Hepatic stellate cell (primary cell): ENCODE measurements around the gene SLC38A11.

ENCODE experiments used
- DNase-seq: peaks from one replicate; pipeline ENCODE4 v3.0.0; 2011; ENCODE audit warnings: low spot score

The SLC38A11 gene

DNA sequence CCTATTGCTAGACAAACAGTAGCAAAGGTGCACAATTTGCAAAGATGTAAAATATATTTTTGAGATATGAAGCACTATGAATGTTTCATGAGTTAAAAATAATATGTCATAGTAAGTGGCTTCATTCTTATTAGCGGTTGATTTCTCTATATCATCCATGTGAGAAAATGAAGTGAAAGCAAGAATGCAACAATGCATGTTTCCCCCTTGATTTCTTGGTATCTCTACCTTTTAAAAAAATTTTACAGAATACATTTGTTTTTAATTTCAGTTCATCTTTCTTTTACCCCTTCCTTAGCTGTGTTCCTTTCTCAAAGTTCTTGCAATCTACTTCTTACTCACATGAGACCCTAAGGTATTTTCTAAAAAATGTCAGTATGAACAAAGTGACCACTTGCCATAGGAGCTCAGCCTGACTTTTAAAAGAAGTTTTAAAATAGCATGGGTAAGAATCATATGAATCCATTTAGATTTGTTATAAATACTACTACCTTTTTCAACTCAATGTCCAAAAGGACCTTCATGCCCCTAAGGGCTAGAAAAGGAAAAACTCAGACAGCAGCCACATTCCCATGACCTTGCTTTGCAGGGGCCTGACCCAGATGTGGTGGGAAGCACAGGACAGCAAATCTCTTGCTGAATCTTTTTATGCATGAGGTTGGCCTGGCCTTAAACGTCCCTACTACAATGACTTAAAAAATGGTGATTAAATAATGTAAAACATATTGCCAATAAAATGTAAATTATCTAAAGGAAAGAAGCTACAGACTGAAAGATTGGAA lies 14.8 kb upstream of the SLC38A11 start:
- no peak for DNase-seq

DNA sequence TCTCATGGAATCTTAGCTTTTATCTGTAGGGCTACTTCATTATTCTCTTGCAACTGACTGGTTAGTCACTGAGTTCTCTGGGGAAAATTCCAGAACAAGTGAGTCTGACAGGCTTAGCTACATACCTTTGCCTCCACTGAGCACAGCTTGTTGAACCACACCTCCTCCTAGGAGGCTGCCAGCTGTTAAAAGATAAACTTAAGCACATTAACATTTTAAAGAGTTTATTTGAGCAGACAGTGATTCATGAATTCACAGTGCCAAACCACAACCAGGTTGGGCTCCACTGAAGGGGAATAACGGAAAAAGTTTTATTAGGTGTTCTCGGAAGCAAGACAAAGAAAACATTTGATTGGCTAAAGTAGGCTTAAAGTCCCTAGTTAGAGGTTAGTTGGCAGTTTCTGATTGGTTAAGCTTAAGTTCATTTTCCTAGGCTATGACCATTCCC lies 12.5 kb upstream of the SLC38A11 start:
- DNase-seq: peak; percentile 29

GRCh38 chr2:164967361-164967760 lies 12.0 kb upstream of the SLC38A11 start:
- no peak for DNase-seq

- no peak for DNase-seq
Observed at GRCh38 chr2:164964700-164965099, 9.4 kb upstream of the SLC38A11 start.

DNA sequence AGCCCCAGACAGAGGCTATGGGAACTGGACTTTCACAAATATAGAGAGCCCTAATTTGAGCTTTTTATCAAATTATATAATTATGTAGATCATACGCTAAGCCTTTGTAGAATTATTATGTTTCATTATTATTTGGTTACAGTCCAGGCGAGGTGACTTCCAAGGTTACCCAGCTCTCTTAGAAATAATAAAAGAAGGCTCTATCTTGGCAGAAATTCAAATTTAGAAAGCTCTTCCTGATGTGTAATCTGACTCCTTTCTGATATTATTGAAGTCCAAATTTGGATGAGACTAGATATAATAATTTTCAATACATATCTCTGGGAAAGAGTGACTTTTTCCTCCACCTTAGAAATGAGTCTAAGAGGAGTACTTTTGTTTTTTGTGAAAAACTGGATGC lies 4.8 kb upstream of the SLC38A11 start:
- no peak for DNase-seq

DNA sequence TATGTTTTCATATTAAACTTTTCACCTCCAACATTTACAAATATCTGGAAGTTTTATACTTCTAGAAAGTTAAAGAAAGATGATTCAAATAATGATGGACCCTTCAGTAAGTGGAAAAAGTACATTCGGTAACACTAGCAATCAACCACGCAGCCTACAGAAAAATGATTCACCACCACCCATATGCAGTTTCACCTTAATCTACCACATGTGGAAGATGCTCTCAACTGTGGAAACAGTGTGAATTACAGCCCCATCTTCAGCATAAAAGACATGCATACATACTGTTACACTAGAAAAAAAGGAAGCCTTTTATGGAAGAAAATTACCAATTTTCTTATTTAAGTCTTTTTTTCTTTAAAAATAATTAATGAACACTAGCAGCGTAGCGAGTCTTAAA lies 1.1 kb downstream of the SLC38A11 start:
- DNase-seq: no peak

- no peak for DNase-seq
Observed at GRCh38 chr2:164953279-164953678, 2.0 kb downstream of the SLC38A11 start.

GRCh38 chr2:164952057-164952702 lies 3.1 kb downstream of the SLC38A11 start:
- DNase-seq: no peak

- DNase-seq: no peak
Observed at GRCh38 chr2:164948540-164948939, 6.8 kb downstream of the SLC38A11 start.

DNA sequence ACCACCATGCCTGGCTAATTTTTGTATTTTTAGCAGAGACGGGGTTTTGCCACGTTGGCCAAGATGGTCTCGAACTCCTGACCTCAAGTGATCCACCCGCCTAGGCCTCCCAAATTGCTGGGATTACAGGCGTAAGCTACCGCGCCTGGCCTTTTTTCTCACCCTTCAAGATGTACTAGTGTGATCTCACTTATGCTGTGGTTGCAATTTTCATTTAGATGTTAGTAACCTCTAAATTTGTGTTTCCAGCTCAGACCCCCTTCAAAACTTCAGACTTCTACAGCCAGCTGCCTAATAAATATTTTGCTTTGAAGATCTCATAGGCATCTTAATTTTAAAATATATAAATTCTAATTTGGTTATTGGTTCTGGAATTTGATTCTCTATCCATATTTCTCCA lies 8.0 kb downstream of the SLC38A11 start:
- no peak for DNase-seq

DNA sequence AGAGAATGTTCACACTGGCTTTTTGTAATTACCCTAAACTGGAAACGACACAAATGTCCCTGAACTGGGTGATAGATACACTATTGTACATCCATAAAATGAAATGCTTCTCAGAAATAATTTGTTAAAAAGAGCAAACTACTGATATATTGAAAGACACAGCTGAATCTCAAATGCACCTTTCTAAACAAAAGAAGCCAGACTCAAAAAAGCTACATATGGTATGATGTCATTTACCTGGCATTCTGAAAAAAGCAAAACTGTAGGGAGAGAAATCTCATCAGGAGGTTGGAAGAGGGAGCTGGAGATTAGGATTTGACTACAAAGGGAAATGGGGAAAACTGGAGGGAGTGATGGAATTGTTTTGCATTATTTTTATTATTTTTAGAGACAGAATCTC lies 12.0 kb downstream of the SLC38A11 start:
- DNase-seq: no peak

DNA sequence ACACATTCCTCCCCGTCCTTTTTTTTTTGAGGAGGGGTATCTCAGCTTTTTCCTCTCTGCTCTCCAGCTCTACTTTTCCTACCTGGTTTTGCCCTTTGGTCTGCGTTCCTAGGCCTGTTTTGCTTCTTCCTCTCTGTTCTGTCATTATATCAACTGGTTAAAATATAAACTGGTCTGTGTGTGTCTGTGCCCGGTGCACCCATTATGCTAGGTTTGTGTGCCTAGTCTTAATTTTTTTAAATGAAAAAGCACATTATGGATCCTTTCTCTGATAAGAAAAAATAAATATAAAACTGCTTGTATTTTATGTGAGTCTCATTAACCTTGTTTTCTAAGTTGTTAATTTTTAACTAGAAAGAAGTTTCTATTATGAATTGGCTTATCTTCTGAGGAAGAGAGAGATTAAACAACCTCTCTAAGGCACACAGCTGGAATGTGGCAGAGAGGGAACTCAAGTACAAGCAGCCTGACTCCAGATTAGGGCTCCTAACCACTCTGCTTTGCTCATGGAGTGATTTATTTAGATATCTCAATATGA lies 17.4 kb downstream of the SLC38A11 start:
- no peak for DNase-seq

DNA sequence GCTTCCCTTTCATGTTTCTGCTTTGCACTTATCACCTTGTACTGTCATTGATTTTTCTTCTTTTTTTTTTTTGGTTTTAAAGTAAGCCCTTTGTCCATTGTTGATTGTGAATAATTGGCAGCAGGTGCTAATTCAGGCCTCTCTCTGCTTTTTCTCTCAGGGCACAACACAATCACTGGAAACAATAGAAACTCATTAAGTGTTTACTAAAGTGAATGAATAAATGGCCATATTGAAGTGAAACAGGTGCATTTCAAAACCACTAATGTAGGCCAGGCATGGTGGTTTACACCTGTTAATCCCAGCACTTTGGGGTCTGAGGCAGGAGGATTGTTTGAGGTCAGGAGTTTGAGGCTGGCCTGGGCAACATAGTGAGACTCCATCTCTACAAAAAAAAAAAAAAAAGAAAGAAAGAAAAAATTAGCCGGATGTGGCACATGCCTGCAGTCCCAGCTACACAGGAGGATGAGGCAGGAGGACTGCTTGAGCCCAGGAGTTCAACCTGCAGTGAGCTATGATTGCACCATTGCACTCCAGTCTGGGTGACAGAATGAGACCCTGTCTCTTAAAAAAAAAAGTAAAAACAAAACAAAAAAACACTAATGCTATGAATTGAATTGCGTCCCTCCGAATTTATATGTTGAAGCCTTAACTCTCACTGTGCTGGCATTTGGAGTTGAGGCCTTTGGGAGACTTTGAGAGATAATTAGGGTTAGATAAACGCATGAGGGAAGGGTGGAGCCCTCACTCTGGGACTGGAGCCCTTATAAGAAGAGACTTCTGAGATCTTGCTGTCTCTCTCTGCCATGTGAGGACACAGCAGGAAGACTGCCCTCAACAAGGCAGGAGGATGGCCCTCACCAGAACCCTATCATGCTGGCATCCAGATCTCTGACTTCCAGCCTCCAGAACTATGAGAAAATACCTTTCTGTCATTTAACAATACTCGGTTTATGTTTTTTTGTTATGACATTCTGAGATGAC lies 19.9 kb downstream of the SLC38A11 start:
- no peak for DNase-seq

DNA sequence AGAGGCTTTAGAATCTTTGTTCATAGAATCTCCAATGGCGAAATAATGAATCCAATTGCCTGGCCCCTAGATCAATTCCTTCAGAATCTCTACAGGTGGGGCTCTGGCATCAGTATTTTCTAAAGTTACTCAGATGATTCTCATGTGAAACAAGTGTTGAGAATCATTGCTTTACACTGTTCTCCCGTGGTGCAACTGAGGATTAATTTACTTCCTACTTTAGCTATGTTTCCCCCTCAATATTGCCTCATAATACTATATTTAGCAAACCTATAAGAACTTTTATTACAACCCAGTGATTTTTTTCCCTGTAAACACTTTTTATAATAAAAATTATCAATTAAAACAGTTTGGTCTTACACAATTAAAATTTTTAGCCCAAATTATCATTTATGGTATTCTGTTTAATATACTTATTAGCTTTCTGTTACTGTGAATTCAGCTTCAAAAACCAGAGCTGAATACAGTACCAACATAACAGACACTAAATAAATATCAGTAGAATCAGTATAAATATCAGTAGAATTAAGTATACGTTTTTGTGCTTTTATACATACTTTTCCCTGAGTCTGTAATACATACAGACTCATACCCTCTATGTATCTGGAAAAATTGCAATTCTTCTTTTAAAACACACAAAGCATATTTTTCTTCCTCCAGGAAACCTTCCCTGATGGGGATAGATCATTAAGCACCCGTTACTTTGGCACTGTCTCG lies 20.8 kb downstream of the SLC38A11 start:
- no peak for DNase-seq

DNA sequence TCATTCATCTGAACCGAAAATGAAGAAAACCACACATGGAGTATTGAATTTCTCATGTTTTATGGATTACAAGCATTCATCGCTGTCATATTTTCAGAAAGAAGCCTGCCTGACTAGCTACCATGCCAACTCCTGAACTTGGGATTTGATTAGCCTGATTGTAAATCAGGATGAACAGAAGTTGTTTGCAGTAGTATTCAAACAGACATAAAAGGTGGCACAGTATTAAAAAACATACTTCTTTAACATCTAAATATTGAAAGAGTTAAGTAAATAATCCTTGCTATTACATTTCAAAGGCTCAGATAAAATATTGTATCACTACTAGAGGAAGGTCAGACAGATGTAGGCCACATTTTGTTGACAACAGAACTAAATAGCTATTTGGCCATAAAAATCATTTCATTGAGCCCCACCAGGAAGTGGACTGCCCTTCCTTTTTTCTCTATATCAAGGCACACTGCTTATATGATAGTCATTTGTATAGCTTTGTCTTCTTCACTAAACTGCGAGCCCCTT lies 21.6 kb downstream of the SLC38A11 start:
- DNase-seq: no peak

DNA sequence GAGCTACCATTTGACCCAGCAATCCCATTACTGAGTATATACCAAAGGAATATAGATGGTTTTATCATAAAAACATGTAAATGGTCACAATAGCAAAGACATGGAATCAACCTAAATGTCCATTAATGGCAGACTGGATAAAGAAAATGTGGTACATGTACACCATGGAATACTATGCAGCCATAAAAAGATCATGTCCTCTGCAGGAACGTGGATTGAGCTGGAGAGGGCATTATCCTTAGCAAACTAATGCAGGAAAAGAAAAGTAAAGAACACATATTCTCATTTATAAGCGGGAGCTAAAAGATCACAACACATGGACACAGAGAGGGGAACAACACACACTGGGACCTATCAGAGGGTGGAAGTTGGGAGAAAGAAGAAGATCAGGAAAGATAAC lies 22.9 kb downstream of the SLC38A11 start:
- DNase-seq: no peak

DNA sequence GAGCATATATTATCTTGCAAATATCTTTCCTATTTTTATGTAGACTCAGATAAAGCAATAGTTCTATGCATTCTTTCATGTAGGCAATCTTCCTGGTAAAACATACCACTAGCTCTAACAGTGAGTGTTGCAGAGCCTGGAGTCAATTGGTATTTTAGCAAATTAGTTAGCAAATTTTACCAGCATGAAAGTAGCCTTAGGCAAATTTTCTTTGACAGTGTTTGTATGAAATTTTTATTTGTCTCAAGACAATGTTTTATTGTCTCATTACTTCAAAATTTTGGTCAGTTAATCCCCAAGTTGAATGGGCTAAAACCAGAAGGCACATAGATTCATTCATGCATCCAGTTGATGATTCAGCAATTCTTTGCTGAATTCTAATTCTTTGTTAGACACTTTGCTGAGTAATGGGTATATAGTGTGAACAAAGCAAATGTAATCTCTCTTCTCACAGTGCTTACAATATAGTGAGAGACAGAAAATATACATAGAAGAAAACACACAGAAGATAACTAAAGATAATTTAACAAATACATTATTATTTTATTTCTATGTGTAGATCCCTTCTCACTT lies 27.1 kb downstream of the SLC38A11 start:
- DNase-seq: no peak

GRCh38 chr2:164922134-164922533 lies 33.2 kb downstream of the SLC38A11 start:
- DNase-seq: no peak

- peak; percentile 60 for DNase-seq
Observed at GRCh38 chr2:164920430-164920829, 34.9 kb downstream of the SLC38A11 start.

DNA sequence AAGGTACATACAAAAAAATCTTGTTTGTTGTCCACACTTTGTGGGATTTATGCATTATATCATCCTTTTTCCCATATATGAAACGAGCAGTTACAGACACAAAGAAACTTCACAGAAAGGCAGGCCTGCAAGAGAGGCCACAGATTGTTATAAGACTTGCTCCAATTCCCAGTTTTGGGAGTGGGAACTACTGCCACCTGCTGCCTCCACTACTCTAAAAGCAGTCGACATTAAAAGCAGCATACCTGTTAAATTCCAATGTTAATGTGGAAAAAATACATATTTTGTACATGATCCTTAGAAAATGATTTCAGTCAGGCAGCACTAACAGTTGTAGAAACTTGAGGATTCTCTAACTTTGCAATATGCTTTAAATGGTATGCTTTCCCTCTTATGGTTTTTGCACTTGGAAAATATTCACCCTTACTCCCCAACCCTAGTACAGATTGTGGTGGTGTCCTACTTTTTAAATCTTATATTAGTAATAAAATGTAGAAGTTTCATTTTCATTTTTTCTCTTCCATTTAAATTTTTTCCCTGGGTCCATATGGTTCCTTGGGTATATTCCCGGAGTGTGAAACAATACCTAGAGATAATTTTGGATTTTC lies 37.9 kb downstream of the SLC38A11 start:
- no peak for DNase-seq

- no peak for DNase-seq
Observed at GRCh38 chr2:164915566-164915965, 39.8 kb downstream of the SLC38A11 start.
